ENCODE measurements around the gene OR13C4.
"Not testable (repeated sequence)": the region's sequence is repeated elsewhere in the genome, so short reads cannot be mapped to it uniquely, and the experiment has no call there.

The OR13C4 gene

DNA sequence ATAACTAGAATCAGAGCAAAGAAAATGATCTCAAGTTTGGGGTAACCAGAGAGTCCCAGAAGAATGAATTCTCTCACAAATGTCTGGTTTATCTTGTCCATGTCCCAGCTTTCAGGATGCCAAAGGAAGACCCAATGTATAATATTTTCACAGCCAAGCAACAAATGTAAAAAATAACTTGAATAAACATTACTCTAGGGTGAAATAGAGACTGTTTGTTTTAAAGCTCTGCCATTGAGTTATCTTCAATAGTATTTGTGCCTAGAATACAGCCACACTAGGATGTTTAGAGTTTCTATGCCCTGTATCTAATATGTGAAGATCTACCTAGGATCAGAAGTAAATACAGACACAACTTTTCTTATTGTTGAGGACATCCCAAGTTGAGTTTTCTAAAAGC lies at the start of gene OR13C4:
OR13C4 (minus strand) TSS at position 101 of the 400 bp plus-strand sequence; CDS start at position 101, 0 bp downstream.
- H3K4me3 ChIP-seq (ENCODE audit: low read length) = no peak within 1 kb of the TSS
- no peaks in the 10 kb centered on the region for H3K36me3 ChIP-seq (ENCODE audit: control insufficient read depth, insufficient read depth, low read length)
- no peaks in the 10 kb centered on the region for H3K4me1 ChIP-seq (ENCODE audit: control insufficient read depth, insufficient read depth, low read length)
- no peaks in the 10 kb centered on the region for H3K27me3 ChIP-seq (ENCODE audit: control insufficient read depth, insufficient read depth, low read length)
- no peak within 1 kb of the TSS for H3K9ac ChIP-seq (ENCODE audit: low read length)
- H3K9me3 ChIP-seq (ENCODE audit: control insufficient read depth, low read length) = no peaks in the 10 kb centered on the region

DNA sequence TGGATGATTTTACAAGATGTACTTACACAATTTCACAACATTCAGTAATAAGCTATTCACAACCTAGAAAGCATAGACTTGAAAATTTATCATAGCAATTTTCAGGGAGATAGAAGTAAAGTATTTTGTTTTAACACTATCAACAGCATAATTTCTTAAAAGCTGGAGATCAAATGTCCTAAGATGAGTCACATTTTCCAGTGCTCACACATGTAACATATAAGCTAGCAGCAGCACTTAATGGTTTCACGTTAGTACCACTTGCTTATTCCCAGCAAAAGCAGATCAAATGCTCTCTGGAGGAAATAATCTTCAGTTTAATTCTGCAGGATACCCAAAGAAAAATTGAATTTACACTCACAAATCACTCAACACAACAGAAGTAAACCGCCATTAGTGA lies 48.4 kb upstream of the OR13C4 start:
- Histone ChIP-seq H3K4me3 (ENCODE audit: low read length) (no peak overlapping the region), H3K9me3 (ENCODE audit: control insufficient read depth, low read length) (no peaks in the 10 kb centered on the region), H3K4me1 (ENCODE audit: control insufficient read depth, insufficient read depth, low read length) (no peaks in the 10 kb centered on the region), H3K27me3 (ENCODE audit: control insufficient read depth, insufficient read depth, low read length) (no peaks in the 10 kb centered on the region), H3K36me3 (ENCODE audit: control insufficient read depth, insufficient read depth, low read length) (no peaks in the 10 kb centered on the region), H3K9ac (ENCODE audit: low read length) (no peak overlapping the region)

DNA sequence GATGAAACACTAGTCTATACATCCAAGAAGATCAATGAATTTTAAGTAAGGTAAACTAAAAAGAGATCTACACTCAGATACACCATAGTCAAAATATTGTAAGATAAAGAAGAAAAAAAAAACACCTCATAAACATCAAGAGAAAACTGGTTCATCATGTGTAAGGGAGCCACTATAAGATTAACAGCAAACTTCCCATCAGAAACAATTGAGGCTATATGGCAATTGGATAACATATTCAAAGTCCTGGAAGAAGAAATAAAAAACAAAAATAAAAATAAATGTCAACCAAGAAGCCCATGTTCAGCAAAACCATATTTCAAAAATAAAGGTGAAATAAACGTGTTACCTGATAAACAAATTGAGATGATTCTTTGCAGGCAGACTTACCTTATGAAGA lies 45.6 kb upstream of the OR13C4 start:
- H3K36me3 ChIP-seq (ENCODE audit: control insufficient read depth, insufficient read depth, low read length) = no peaks in the 10 kb centered on the region
- no peak overlapping the region for H3K4me3 ChIP-seq (ENCODE audit: low read length)
- H3K4me1 ChIP-seq (ENCODE audit: control insufficient read depth, insufficient read depth, low read length) = no peaks in the 10 kb centered on the region
- no peaks in the 10 kb centered on the region for H3K9me3 ChIP-seq (ENCODE audit: control insufficient read depth, low read length)
- no peaks in the 10 kb centered on the region for H3K27me3 ChIP-seq (ENCODE audit: control insufficient read depth, insufficient read depth, low read length)
- H3K9ac ChIP-seq (ENCODE audit: low read length) = no peak overlapping the region

DNA sequence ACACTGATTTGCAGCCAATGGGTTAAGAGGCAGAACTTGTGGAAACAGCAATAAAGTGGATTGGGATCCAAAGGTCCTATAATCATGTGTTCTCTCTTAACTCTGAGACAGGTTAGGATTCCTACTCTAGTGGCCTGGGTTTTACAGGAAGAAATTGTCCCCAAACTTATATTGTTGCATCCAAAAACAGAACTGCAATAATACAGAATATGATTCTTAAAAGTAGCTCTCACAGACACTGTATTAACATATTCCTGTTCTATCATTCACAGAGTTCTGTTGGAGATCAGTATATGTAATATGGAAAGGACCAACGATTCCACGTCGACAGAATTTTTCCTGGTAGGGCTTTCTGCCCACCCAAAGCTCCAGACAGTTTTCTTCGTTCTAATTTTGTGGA lies 41.9 kb upstream of the OR13C4 start, which contains the start of gene OR13C8:
OR13C8 (plus strand) TSS at position 301 of the 400 bp plus-strand sequence; CDS start at position 301, 0 bp downstream.
- H3K36me3 ChIP-seq (ENCODE audit: control insufficient read depth, insufficient read depth, low read length) = no peaks in the 10 kb centered on the region
- no peaks in the 10 kb centered on the region for H3K9me3 ChIP-seq (ENCODE audit: control insufficient read depth, low read length)
- H3K4me1 ChIP-seq (ENCODE audit: control insufficient read depth, insufficient read depth, low read length) = no peaks in the 10 kb centered on the region
- no peaks in the 10 kb centered on the region for H3K27me3 ChIP-seq (ENCODE audit: control insufficient read depth, insufficient read depth, low read length)
- no peak within 1 kb of the TSS for H3K4me3 ChIP-seq (ENCODE audit: low read length)
- no peak within 1 kb of the TSS for H3K9ac ChIP-seq (ENCODE audit: low read length)

DNA sequence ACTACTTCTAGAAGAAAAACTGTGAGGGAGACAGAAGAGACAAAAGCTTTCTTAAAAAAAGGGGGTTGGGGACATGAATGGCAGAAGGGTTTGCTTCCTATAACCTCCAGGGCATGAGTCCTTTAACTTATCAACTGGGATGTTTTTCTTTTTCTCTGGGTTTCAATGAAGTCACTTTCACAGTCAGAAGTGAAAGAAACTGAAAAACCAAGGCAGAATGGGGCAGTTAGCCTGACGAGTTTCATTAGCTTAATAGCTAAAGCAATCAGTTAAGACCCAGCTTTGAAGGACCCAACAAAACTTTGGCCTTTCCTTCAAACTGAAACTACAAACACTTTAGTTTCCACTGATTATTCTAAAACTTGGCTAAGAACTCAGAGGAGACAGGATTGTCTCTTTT lies 37.3 kb upstream of the OR13C4 start:
- Histone ChIP-seq H3K4me1 (ENCODE audit: control insufficient read depth, insufficient read depth, low read length) (no peaks in the 10 kb centered on the region), H3K27me3 (ENCODE audit: control insufficient read depth, insufficient read depth, low read length) (no peaks in the 10 kb centered on the region), H3K4me3 (ENCODE audit: low read length) (no peak overlapping the region), H3K9ac (ENCODE audit: low read length) (no peak overlapping the region), H3K9me3 (ENCODE audit: control insufficient read depth, low read length) (no peaks in the 10 kb centered on the region), H3K36me3 (ENCODE audit: control insufficient read depth, insufficient read depth, low read length) (no peaks in the 10 kb centered on the region)

DNA sequence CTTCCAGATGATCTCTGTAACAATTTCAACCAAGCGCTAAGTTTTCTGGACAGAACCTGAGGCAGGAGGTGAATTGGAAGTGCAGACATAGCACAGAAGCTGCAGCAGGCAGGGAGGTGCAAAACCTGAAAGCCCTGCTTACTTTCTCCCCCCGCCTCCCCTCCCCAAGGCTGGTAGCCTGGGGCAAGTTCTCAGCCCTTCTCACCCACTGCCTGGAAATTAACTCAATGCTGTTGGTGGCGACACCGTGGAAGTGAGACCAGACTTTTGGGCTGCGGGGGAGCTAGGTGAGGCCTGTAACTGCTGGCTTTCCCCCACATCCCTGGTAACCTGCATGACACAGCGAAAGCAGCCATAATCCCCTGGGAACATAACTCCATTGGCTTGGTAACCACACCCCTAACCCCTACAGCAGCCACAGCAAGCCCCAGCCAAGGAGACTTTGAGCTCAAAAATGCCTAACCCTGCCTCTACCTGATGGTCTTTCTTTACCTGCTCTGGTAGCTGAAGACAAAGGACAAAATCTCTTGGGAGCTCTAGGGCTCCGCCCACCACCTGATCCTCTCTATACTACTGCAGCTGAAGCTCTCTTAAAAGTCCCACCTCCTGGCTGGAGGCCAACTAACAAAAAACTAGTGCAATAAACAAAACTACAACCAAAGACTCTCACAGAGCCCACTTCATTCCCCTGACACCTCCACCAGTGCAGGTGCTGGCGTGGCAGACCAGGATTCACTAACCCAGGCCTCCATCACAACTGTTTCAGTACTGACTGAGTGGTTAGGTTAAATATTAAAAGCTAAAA lies 30.0 kb upstream of the OR13C4 start:
- Histone ChIP-seq H3K4me3 (ENCODE audit: low read length) (no peak overlapping the region), H3K9me3 (ENCODE audit: control insufficient read depth, low read length) (no peaks in the 10 kb centered on the region), H3K4me1 (ENCODE audit: control insufficient read depth, insufficient read depth, low read length) (no peaks in the 10 kb centered on the region), H3K9ac (ENCODE audit: low read length) (no peak overlapping the region), H3K27me3 (ENCODE audit: control insufficient read depth, insufficient read depth, low read length) (no peaks in the 10 kb centered on the region), H3K36me3 (ENCODE audit: control insufficient read depth, insufficient read depth, low read length) (no peaks in the 10 kb centered on the region)

DNA sequence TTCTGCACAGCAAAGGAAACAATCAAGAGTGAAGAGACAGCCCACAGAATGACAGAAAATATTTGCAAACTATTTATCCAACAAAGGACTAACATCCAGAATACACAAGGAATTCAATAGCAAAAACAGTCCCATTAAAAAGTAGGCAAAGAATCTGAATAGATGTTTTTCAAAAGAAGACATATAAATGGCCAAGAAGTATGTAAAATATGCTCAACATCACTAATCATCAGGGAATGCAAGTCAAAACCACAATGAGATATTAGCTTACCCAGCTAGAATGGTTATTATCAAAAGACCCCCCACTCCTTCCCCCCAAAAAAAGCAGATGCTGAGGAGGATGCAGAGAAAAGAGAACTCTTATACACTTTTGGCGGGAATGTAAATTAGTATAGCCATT lies 28.5 kb upstream of the OR13C4 start:
- H3K36me3 ChIP-seq (ENCODE audit: control insufficient read depth, insufficient read depth, low read length) = no peaks in the 10 kb centered on the region
- H3K9me3 ChIP-seq (ENCODE audit: control insufficient read depth, low read length) = no peaks in the 10 kb centered on the region
- no peaks in the 10 kb centered on the region for H3K27me3 ChIP-seq (ENCODE audit: control insufficient read depth, insufficient read depth, low read length)
- no peaks in the 10 kb centered on the region for H3K4me1 ChIP-seq (ENCODE audit: control insufficient read depth, insufficient read depth, low read length)
- no peak overlapping the region for H3K4me3 ChIP-seq (ENCODE audit: low read length)
- H3K9ac ChIP-seq (ENCODE audit: low read length) = no peak overlapping the region

DNA sequence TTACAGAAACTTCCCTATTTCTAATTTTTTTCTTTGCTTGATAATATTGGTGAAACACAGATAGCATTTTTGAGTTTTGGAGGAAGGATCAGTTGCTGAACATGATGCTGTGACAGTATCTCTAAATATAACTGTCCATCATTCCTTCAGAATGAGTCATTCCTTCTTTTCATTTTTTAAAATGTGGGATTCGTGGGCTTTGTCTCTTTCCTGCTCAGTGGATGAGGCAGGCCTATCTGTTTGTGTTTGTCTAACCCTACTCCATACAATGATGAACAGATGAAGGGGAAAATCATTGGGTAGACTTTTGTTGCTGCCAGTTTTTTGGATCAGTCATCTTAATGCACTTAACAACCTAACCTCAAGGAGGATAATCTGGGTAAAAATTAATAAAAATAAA lies 26.3 kb upstream of the OR13C4 start:
- no peak overlapping the region for H3K4me3 ChIP-seq (ENCODE audit: low read length)
- H3K9me3 ChIP-seq (ENCODE audit: control insufficient read depth, low read length) = no peaks in the 10 kb centered on the region
- no peak overlapping the region for H3K9ac ChIP-seq (ENCODE audit: low read length)
- H3K4me1 ChIP-seq (ENCODE audit: control insufficient read depth, insufficient read depth, low read length) = no peaks in the 10 kb centered on the region
- H3K27me3 ChIP-seq (ENCODE audit: control insufficient read depth, insufficient read depth, low read length) = no peaks in the 10 kb centered on the region
- H3K36me3 ChIP-seq (ENCODE audit: control insufficient read depth, insufficient read depth, low read length) = no peaks in the 10 kb centered on the region

DNA sequence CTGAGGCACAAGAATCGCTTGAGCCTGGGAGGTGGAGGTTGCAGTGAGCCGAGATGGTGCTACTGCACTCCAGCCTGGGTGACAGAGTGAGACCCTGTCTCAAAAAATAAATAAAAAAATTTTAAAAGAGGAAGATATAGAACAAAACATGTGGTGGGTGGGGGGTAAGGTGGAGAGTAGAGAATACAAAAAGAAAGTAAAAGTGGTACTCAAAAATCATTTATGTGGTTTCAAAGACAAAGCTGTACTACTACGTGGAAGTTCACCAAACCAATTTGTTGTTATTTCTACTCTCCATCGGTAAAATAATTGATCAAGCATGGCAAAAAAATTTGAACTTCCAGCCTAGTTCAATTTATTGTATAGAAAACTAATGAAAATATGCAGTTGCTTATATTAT lies 17.6 kb upstream of the OR13C4 start:
- Histone ChIP-seq H3K4me3 (ENCODE audit: low read length) (no peak overlapping the region), H3K4me1 (ENCODE audit: control insufficient read depth, insufficient read depth, low read length) (no peaks in the 10 kb centered on the region), H3K36me3 (ENCODE audit: control insufficient read depth, insufficient read depth, low read length) (no peaks in the 10 kb centered on the region), H3K9me3 (ENCODE audit: control insufficient read depth, low read length) (no peaks in the 10 kb centered on the region), H3K9ac (ENCODE audit: low read length) (no peak overlapping the region), H3K27me3 (ENCODE audit: control insufficient read depth, insufficient read depth, low read length) (no peaks in the 10 kb centered on the region)

DNA sequence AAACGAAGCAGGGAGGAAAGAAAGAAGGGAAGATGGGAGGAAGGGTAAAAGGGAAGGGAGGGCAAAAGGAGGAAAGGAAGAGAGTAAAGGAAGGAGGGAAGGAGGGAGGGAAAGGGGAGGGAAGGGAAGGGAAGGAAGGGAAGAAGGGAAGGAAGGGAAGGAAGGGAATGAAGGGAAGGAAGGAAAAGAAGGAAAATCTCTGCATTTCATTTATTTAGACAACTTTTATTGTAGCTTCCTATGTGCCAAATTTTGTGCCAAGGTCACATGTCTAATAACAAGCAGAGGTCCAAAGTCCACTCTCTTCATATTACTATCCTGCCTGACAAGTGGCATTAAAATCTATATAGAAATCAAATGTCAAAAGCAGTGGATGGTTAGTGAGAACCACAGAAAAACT lies 12.3 kb upstream of the OR13C4 start:
- Histone ChIP-seq H3K36me3 (ENCODE audit: control insufficient read depth, insufficient read depth, low read length) (no peaks in the 10 kb centered on the region), H3K9me3 (ENCODE audit: control insufficient read depth, low read length) (no peaks in the 10 kb centered on the region), H3K9ac (ENCODE audit: low read length) (no peak overlapping the region), H3K4me1 (ENCODE audit: control insufficient read depth, insufficient read depth, low read length) (no peaks in the 10 kb centered on the region), H3K27me3 (ENCODE audit: control insufficient read depth, insufficient read depth, low read length) (no peaks in the 10 kb centered on the region), H3K4me3 (ENCODE audit: low read length) (no peak overlapping the region)

DNA sequence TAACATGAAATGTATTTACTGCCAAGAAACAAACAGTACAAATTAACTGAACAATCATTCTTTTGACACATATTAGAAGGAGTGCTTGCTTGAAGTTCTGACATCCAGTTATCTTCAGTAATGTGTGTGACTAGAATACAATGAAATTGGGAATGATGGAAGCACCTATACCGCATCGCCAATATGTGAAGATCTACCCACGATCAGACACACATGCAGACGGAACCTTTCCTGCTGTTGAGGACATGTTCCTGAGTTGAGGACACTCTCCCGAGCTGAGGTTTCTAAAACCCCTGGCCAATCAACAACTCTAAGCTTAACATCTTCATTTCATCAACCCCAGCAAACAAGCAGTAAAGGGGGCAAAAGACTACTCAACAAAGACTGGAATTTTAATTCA lies 9.7 kb upstream of the OR13C4 start, which contains the start of gene OR13C3:
OR13C3 (minus strand) TSS at position 101 of the 400 bp plus-strand sequence. CDS start 133 bp downstream, outside the sequence.
- Histone ChIP-seq H3K9me3 (ENCODE audit: control insufficient read depth, low read length) (no peaks in the 10 kb centered on the region), H3K27me3 (ENCODE audit: control insufficient read depth, insufficient read depth, low read length) (no peaks in the 10 kb centered on the region), H3K9ac (ENCODE audit: low read length) (no peak within 1 kb of the TSS), H3K36me3 (ENCODE audit: control insufficient read depth, insufficient read depth, low read length) (no peaks in the 10 kb centered on the region), H3K4me3 (ENCODE audit: low read length) (no peak within 1 kb of the TSS), H3K4me1 (ENCODE audit: control insufficient read depth, insufficient read depth, low read length) (no peaks in the 10 kb centered on the region)

DNA sequence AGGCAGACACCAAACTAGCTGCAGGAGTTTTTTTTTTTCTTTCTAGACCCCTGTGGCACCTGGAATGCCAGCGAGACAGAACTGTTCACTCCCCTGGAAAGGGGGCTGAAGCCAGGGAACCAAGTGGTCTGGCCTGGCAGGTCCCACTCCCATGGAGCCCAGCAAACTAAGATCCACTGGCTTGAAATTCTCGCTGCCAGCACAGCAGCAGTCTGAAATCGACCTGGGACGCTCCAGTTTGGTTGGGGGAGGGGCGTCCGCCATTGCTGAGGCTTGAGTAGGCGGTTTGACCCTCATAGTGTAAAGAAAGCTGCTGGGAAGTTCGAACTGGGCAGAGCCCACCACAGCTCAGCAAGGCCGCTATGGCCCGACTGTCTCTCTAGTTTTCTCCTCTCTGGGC lies 6.8 kb downstream of the OR13C4 start:
- H3K9me3 ChIP-seq (ENCODE audit: control insufficient read depth, low read length); H3K4me3 ChIP-seq (ENCODE audit: low read length): not testable (repeated sequence)

More for the DNA sequence above, 6.8 kb downstream of the OR13C4 start:
- H3K4me1 ChIP-seq (ENCODE audit: control insufficient read depth, insufficient read depth, low read length); H3K36me3 ChIP-seq (ENCODE audit: control insufficient read depth, insufficient read depth, low read length); H3K9ac ChIP-seq (ENCODE audit: low read length); H3K27me3 ChIP-seq (ENCODE audit: control insufficient read depth, insufficient read depth, low read length): not testable (repeated sequence)
